Transverse colon (tissue), 4 donors: Measurements from ENCODE around the gene SHH.

ENCODE experiments used
- EP300 ChIP-seq: sonication (generic); formaldehyde crosslinking; IDR thresholded peaks from one replicate; pipeline ENCODE4 v1.6.1; 2017; ENCODE audit warnings: antibody characterized with exemption, low read depth
- POLR2AphosphoS5 ChIP-seq, 3 donors: sonication (generic); formaldehyde crosslinking; IDR thresholded peaks; one replicate each; pipeline ENCODE4 v1.6.1; 2016; ENCODE audit warnings: antibody characterized with exemption in 3 of 3
- TF ChIP-seq, protein P1 (sequence below), 5 experiments: fragments of 200-600 bp in 3 of 5; fragments of 450-650 bp in 2 of 5; sonication (generic) in 3 of 5; IDR thresholded peaks; 1 replicate in 2 of 5; 2 replicates in 3 of 5; pipeline ENCODE4 v1.5.1; 2016 to 2017; ENCODE audit warnings: antibody characterized with exemption in 5 of 5, inconsistent platforms in 3 of 5, mild to moderate bottlenecking in 2 of 5, moderate library complexity in 1 of 5

DNA sequence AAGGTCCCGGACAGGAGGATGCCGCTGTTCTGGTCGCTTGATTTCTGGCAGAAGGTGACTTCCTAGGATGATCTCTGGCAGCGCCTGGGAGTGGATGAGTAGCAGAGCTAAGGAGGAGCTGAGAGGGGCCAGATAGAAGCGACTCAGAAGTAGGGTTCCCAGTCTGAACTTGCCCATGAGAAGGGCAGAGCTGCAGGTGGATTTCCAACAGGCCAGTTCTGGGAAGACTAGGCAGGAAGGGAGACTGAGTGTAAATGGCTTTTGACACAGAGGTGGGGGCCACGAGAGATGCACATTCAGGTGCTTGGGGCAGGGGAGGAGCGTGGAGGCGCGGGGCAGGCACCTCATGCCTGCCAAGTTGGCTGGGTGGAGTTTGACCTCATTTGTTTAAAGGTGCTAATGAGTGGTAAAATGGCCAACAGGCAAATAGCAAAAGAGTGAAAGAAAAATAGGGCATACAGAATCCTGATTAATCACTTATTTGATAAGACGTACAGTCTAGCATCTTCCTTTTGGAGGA, 58.8 kb downstream of the SHH start:
- TF ChIP-seq, protein P1, sequence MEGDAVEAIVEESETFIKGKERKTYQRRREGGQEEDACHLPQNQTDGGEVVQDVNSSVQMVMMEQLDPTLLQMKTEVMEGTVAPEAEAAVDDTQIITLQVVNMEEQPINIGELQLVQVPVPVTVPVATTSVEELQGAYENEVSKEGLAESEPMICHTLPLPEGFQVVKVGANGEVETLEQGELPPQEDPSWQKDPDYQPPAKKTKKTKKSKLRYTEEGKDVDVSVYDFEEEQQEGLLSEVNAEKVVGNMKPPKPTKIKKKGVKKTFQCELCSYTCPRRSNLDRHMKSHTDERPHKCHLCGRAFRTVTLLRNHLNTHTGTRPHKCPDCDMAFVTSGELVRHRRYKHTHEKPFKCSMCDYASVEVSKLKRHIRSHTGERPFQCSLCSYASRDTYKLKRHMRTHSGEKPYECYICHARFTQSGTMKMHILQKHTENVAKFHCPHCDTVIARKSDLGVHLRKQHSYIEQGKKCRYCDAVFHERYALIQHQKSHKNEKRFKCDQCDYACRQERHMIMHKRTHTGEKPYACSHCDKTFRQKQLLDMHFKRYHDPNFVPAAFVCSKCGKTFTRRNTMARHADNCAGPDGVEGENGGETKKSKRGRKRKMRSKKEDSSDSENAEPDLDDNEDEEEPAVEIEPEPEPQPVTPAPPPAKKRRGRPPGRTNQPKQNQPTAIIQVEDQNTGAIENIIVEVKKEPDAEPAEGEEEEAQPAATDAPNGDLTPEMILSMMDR (IDR thresholded peaks at IDR 0.05), result no peak
- TF ChIP-seq EP300, result no peak
- no peak for TF ChIP-seq POLR2AphosphoS5 (IDR thresholded peaks at IDR 0.05)
